Measurements from ENCODE around the gene ZPBP2. TPM values are rescaled to one million over a fixed set of nuclear protein-coding genes. Genes with fewer than 3 reads are reported as not detected.
"Not testable (repeated sequence)": the region's sequence is repeated elsewhere in the genome, so short reads cannot be mapped to it uniquely, and the experiment has no call there.

Gene ZPBP2
- total RNA-seq, 1 donor, result not detected

DNA sequence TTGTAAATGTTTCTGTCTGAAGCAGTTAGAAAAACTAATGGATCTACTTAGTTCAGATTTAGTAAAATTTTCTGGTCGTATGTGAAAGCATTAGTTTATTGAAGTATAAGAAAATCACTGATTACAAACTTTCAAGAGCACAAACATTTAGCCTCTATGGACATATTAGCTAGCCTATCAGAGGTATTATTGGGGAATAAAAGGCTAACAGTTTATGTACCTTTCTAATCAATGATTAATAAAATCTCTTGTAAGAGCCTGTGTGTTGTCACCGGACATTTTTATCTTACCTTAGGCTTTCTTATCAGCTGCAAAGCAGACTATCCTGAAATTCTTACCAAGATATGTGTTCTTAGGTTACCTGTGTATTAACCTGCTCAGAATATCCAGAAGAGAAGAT is 21.2 kb downstream of the ZPBP2 start:
- TF ChIP-seq, protein P1, sequence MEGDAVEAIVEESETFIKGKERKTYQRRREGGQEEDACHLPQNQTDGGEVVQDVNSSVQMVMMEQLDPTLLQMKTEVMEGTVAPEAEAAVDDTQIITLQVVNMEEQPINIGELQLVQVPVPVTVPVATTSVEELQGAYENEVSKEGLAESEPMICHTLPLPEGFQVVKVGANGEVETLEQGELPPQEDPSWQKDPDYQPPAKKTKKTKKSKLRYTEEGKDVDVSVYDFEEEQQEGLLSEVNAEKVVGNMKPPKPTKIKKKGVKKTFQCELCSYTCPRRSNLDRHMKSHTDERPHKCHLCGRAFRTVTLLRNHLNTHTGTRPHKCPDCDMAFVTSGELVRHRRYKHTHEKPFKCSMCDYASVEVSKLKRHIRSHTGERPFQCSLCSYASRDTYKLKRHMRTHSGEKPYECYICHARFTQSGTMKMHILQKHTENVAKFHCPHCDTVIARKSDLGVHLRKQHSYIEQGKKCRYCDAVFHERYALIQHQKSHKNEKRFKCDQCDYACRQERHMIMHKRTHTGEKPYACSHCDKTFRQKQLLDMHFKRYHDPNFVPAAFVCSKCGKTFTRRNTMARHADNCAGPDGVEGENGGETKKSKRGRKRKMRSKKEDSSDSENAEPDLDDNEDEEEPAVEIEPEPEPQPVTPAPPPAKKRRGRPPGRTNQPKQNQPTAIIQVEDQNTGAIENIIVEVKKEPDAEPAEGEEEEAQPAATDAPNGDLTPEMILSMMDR (IDR thresholded peaks at IDR 0.05; ENCODE audit: insufficient read depth, low read length), result no peak
- H3K4me3 ChIP-seq (ENCODE audit: low read depth, low read length), result no peak overlapping the region
- no peak for DNase-seq (ENCODE audit: low read depth)

DNA sequence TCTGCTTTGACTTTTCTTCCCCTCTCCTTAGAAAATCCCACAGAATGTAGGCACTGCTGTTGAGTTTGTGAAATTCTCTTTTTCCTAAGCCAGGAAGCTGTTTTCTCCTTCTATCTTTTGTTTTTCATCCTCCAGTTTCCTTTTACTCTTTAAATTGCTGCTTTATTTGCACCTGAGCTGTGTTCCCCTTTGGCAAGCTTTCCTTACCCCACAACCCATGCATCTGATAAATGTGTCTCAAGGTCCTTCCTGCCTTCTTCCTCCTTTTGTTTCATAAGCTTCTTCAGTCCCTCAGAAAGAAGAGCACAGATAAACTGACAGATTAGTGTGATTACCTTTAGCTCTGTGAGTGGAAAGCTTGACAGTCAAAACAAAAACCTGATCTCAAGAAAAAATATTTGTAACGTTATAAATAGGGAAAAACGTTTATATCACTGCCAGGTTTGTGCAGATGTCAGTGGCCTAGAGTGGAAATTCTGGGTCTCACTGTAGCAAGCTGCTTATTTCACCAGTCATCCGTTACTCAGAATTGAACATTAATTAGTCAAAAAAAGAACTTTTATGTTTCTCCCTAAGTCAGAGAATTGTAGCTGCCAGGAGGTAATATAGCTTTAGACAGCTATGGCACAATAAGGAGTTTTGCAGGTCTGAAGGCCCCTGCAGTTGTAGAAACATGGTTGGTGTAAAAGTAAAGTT is 26.8 kb downstream of the ZPBP2 start:
- H3K4me3 ChIP-seq (ENCODE audit: low read depth, low read length), result no peak overlapping the region
- no peak for DNase-seq (ENCODE audit: low read depth)
- TF ChIP-seq, protein P1 (IDR thresholded peaks at IDR 0.05; ENCODE audit: insufficient read depth, low read length), result no peak

DNA sequence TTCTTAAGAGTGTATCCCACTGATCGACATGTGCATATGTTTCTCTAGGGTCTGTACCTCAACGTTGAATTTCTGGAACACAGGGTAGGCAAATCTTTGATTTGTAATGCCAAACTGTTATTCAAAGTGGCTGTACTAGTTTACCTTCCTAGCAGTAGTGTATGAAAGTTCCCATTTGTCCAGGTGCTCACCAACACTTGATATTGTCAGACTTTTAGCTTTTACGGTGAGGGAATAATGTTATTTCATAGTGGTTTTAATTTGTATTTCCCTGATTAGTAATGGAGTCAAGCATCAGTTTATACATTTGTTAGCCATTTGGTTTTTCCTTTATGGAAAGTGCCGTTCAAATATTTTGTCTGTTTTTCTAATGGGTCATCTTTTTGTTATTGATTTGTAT is 30.1 kb downstream of the ZPBP2 start:
- H3K4me3 ChIP-seq (ENCODE audit: low read depth, low read length), result no peak overlapping the region
- TF ChIP-seq, protein P1 (IDR thresholded peaks at IDR 0.05; ENCODE audit: insufficient read depth, low read length), result no peak
- DNase-seq (ENCODE audit: low read depth), result no peak

DNA sequence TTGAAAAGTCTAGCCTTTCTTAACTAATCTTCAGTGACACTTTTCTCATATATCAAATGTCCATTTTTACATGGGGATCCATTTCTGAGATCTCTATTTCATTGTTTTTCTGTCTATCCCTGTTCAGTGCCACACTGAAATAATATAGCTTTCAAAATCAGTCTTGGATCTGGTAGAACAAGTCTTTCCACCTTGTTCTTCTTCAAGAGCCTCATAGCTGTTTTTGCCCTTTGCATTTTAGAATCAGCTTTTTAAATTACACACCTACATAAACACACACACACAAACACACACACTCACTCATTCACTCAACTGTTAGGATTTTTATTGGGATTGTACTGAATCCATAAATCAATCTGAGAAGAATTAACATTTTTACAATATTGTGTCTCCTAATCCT is 31.2 kb downstream of the ZPBP2 start:
- no peak for DNase-seq (ENCODE audit: low read depth)
- H3K4me3 ChIP-seq (ENCODE audit: low read depth, low read length), result no peak overlapping the region
- TF ChIP-seq, protein P1 (IDR thresholded peaks at IDR 0.05; ENCODE audit: insufficient read depth, low read length), result no peak

- DNase-seq (ENCODE audit: low read depth); H3K4me3 ChIP-seq (ENCODE audit: low read depth, low read length): not testable (repeated sequence)
Observed at GRCh38 chr17:39902027-39902426, 34.0 kb downstream of the ZPBP2 start.

DNA sequence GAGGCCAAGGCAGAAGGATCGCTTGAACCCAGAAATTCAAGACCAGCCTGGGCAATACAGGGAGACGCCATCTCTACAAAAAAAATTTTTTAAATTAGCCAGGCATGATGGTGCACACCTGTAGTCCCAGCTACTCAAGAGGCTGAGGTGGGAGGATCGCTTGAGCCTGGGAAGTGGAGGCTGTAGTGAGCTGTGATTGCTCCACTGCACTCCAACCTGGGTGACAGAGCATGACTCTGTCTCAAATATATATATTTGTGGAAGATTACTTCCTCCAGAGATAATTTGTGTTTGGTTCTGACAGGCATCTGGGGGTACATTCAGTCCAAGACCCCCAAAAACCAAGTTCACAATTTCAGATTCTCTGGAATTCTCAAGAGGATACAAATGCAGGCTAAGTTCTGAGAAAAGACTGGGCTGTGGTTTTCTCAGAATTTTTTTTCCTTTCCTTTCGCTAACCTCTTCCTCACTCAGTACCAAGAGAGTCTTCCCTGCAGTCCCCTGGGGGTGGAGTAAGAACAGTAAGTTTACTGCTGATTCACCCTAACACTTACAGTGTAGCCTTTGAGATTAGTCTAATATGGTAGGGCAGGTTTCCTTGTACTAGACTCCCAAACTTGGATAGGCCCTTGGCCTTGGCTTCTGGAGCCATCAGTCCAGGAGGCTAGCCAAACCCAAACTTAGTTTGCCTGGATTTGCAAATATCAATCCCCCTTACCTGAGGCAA is 35.3 kb downstream of the ZPBP2 start:
- DNase-seq (ENCODE audit: low read depth), result peak; percentile 5
- no peak overlapping the region for H3K4me3 ChIP-seq (ENCODE audit: low read depth, low read length)

GRCh38 chr17:39904990-39905288 is 36.9 kb downstream of the ZPBP2 start:
- no peak overlapping the region for H3K4me3 ChIP-seq (ENCODE audit: low read depth, low read length)
- TF ChIP-seq, protein P1 (IDR thresholded peaks at IDR 0.05; ENCODE audit: insufficient read depth, low read length), result no peak
- DNase-seq (ENCODE audit: low read depth), result no peak

More for the DNA sequence above, 35.3 kb downstream of the ZPBP2 start:
- TF ChIP-seq, protein P1 (IDR thresholded peaks at IDR 0.05; ENCODE audit: insufficient read depth, low read length), result no peak
